ENCODE results near the gene MACROD2.

- TF ChIP-seq RCOR1 (IDR thresholded peaks at IDR 0.05; ENCODE audit: insufficient replicate concordance, low read length) (no peak), CTCF (conservative IDR thresholded peaks at IDR 0.05; ENCODE audit: low read depth, low read length) (no peak), CEBPB (IDR thresholded peaks at IDR 0.05; ENCODE audit: low read depth, low read length) (no peak), MAZ (IDR thresholded peaks at IDR 0.05; ENCODE audit: borderline replicate concordance, low read depth, low read length) (no peak), POLR2A (IDR thresholded peaks at IDR 0.05; ENCODE audit: low read depth, low read length) (no peak), NFE2L2 (IDR thresholded peaks at IDR 0.05; ENCODE audit: low read depth, low read length) (no peak), MAFK (IDR thresholded peaks at IDR 0.05; ENCODE audit: low read depth, low read length) (no peak), ELK1 (IDR thresholded peaks at IDR 0.05; ENCODE audit: borderline replicate concordance, low read depth, low read length) (no peak), FOS (IDR thresholded peaks at IDR 0.05; ENCODE audit: low read depth, low read length) (no peak), MXI1 (IDR thresholded peaks at IDR 0.05; ENCODE audit: borderline replicate concordance, low read depth, low read length) (no peak), USF2 (IDR thresholded peaks at IDR 0.05; ENCODE audit: low read depth, low read length) (no peak)
Observed at GRCh38 chr20:15265581-15266309, 1270.4 kb downstream of the MACROD2 start.

Measured in IMR-90 (cell line).